T47D (cell line): ENCODE data around the gene IKZF2.

Source experiments
- DNase-seq, 2 experiments: peaks; one replicate each; pipeline versions ENCODE4 v3.0.0 to v3.0.0-alpha.2; 2011 to 2012; ENCODE audit warnings: low read depth in 1 of 2, low spot score in 1 of 2
- JUND ChIP-seq: IDR thresholded peaks from 2 replicates; pipeline ENCODE4 v1.6.1; 2012; ENCODE audit warnings: low read depth
- in situ Hi-C: cut with HindIII; loops from 2 replicates; pipeline ENCODE4 v1.10.0; 2016; ENCODE audit warnings: low sequenced_read_pairs, low pct_unique_long_range_greater_than_20kb

IKZF2 gene

DNA sequence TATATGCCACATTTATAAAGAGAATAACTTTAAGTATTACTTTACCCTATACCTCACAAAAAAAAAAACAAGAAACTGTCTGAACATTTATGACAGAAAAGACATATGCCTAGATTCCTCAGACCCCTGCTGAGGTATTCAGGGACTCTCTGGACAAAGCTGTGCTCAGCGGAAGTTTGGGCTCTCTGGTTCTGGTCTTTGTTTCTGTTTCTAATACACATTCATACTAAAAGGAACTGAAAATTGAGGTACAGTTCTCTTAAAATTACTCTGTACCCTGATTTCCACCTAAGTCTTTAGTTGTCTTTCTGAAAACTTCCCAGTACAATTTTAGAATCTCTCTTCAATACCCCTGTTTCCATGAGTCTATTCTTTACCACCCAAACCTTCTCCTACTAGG lies 160.3 kb downstream of the IKZF2 start:
- no peak for DNase-seq
- TF ChIP-seq JUND: no peak
- in situ Hi-C loops: no loop called here

DNA sequence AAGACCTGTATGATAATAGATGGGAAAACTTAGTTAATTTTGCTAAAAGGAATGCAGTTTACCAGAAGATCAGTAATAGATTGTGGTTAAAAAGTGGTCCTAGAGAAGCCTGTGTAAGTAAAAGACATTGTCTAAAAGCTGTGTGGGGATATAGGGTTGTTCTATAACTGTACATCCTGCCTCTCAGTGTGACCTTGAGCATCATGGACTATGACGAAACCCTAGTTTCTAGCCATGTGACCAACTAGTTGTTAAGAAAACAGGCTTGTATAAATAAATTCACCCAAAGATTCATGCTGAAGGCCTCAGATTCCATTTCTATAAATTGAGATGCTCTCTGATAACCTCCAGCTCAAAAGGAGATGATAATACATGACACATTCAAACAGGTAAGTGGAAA lies 160.7 kb downstream of the IKZF2 start:
- no peak for TF ChIP-seq JUND
- no peak for DNase-seq
- in situ Hi-C loops: no loop called here

DNA sequence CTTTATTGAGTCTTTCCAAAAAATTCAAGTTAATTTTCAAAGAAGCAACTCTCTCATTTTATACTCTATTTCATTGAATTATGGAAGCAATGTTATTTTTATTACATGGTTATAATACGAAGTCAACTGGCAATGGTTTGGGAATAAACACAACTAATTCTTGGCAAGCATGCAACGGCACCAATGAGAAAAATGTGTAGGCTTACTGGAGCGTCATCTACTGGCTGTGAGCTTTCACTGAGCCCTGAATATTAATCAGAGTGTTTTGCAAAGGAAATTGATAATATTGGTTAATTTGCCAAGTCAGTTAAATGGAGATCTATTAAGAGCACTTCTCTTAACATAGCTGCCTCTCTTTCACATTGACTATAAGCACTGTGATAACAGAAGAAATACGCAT lies 163.9 kb downstream of the IKZF2 start:
- in situ Hi-C loops: no loop called here
- TF ChIP-seq JUND: no peak
- DNase-seq: no peak

DNA sequence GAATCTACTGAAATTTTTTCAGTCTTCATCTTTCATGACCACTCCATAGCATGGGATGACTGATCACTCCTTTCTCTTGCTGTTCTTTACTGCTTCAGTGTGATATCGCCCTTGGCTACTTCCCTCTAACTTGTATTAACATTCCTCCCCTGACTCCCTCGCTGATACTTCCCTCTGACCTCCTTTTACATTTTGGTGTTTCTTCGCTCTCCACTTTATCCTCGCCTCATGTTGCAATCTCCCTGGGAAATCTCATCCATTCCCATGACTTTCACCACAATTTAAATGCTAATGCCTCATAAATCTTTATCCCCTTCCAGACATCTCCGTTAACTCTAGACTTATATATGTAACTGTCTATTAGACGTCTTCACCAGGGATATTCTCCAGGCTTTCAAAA lies 167.3 kb downstream of the IKZF2 start:
- no peak for TF ChIP-seq JUND
- DNase-seq: no peak
- in situ Hi-C loops: no loop called here

DNA sequence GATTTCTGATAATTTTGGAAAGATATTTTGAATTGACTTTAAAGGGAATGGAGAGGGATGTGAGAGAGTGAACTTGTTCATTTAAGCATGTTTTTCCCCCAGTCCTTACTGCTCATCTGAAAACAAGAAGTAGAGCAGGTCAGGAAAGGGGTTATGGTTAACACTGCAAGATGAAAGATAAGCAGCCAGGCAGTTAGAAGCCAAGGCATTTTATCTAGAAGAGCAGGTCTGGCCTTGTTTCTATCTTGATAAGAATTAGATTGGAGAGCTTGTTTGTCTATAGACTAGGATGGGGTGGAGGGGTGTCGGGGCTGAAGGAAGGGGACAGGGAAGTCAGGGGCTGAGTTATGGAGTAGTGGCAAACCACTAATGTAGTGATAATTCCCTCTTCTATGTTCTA lies 171.6 kb downstream of the IKZF2 start:
- TF ChIP-seq JUND: no peak
- DNase-seq: no peak
- in situ Hi-C loops: no loop called here

DNA sequence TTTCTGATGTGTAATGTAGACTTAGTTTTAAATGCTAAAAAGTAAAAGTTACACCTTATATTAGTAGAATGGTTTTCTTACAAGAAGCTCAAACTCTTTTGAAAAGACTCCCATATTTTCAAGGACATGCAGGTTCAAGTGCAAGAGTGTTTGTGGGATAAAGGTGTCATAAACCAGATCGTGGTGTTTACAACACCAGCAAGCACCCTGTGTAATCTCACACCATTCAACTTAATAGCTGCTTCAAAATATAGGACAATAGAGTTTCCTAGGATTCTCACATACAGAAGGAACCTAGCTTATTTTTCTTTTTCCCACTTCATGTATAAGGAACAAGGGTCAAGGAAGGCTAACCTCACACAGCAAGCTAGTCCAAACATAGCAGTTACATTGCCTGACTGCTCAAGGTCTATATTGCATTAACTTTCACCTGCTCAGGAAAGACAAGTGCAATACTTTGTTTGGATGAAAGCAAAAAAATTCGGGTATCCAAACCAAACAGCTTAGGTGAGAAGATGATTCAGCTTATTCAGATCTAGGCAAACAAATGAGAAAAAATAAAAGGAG lies 172.3 kb downstream of the IKZF2 start:
- TF ChIP-seq JUND: no peak
- in situ Hi-C loops: no loop called here
- DNase-seq: no peak

DNA sequence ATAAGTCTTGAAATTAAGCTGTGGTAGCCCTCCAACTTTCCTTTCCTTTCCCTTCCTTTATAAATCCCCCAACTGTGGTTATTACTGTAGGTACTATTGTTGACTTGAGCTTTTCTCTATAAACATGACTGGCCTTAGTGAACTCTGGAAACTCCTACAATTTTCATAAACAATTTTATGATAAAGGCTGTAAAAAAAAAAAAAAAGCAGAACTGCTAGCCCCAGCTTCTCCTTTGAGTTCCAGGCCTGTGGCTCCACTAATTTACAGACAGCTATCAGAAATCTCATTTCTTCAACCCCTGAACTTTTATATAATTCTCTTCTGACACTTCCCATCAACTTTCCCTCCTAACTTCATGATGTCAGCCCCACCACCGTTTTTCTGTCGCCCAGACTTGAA lies 174.3 kb downstream of the IKZF2 start:
- TF ChIP-seq JUND: no peak
- no peak for DNase-seq
- in situ Hi-C loops: no loop called here

DNA sequence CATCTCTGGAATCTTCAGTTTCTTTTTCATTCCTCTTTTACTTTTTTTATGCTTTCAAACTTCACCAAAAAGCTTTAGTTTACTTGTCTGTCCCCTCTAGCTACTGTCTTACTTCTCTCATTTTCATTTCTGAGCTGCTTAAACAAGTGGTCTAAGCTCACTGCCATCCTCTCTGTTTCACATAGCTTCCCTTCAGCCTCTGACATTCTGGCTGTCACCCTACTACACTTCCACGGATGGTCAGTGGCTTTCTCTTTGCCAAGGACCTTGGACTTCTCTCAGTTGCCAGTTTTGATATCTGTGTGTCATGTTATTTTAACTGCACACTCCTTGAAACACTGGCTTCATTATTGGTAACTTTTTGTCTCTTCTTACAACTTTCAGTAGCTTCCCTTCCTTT lies 176.1 kb downstream of the IKZF2 start:
- no peak for DNase-seq
- no peak for TF ChIP-seq JUND
- in situ Hi-C loops: no loop called here

DNA sequence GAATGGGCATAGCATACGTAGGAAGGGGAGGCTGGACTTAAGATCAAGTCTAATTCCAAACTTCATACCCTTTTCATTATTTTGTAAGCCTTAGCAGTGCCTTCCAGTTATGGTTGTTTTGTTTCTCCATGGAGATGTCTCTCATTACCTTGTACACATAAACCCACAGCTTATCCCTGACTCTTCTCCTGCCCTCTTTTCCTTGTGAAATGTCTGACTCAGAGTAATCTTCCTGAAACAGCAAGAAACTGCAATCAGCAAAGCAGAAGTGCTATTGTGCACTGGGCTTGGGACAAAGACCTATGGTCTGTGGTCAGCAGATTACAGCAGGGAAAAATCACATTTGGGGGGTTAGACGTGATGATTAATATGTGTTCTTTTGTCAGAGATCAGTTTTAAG lies 176.7 kb downstream of the IKZF2 start:
- no peak for TF ChIP-seq JUND
- DNase-seq: no peak
- in situ Hi-C loops: no loop called here

DNA sequence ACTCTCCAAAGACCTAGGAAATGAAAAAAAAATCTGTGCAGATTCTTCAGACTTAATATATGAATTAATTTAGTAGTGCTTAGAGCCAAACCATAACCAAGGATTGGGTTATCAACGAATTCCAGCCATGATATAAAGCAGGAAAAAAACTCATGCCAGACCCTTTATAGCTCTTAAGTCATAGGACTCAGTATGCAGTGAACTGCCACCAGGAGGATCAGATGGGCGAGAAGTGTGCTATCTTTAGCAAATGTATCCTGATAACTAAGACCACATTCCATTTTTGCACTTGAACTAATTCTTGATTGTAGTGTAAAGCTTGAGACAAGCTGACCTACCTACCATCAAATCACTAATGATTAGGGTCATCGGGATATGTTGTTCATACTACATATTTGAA lies 178.1 kb downstream of the IKZF2 start:
- in situ Hi-C loops: no loop called here
- no peak for TF ChIP-seq JUND
- DNase-seq: no peak

DNA sequence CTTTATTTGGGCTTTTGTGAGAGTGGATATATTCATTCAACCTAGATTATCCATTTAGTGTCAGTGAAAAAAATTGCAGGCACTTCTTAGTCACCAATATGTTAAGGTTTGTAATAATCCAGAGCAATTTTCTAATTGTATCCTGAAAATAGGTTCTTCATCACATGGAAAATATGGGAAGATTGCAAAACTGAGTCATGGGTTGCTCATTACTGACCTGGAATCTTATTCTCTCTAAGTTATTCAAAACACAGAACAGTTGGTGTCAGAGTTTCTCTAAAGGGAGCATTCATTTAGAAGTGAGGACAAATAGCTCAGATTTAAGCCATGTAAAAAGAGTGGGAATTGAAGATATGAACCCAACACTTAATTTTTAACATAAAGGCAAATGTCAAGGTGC lies 181.3 kb downstream of the IKZF2 start:
- DNase-seq: no peak
- in situ Hi-C loops: no loop called here
- no peak for TF ChIP-seq JUND

DNA sequence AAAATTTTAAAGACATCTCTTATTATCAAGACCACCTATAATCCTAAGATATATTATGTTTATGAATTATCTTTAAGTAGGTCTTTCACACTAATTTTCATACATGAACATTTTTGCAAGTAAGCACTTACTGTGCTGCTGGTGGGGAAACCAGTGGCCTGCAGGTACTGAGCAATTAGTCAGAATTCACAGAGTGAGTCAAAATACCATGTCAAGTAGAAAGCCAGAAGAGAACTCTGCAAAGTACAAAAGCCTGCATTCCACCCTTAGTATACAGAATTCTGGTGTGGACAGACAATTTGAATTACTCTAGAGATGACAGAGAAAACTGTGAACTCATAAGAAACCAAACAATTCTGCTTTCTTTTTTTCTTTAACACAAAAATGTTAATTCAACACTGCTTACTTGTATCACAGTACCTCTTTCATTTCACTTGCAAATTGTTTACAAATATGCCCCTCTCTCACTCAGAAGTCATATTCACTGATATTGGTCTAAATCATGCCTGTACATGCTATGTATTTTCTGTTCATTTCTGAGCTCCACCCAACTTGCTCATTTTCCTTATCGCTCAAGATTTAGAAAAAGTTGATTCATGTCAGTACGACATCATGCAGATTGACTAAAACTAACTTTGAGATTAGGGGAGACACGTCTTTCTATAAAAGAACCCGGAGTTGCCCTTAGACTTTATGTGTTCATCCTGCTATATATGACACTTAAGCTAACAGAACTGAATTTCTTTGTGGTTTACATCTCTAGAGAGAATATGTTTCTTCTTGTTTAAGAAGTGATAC lies 182.9 kb downstream of the IKZF2 start:
- no peak for TF ChIP-seq JUND
- no peak for DNase-seq
- in situ Hi-C loops: no loop called here

DNA sequence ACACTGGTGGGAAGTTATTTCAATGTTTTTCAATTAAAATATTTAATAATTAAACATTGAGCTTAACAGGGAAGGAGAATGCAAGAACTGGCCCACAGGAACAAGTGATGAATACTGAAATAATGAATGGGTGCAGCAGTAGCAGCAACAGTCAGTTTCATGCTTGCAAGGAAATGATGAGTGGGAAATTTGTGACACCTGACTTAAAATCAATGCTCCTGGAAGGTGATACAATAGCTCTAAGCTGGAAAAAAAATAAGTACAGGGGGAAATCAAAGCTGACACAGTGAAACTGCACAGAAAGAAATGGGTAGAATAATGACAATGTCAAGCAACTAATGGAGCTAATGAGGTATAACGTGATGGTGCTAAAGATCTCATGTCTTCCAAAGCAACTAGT lies 184.5 kb downstream of the IKZF2 start:
- in situ Hi-C loops: no loop called here
- no peak for DNase-seq
- TF ChIP-seq JUND: no peak

DNA sequence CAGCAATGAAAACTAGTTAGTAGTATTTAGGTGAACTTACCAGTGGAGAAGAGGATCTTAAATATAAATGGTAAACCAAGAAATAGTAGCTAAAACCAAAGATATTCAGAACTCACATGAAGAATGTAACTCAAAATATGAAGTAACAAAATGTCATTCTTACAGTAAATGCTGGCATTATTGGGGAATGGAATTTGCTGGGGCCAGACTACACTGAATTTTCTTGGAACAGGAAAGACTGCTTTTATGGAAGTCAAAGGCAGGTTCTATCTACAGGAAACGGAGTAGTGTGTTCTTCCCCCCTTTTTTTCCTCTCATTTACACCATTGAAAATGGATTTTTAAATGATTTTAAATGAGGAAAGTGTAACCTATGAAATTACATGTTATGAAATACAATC lies 188.7 kb downstream of the IKZF2 start:
- DNase-seq: no peak
- in situ Hi-C loops: no loop called here
- TF ChIP-seq JUND: no peak
